PFSK-1 (cell line): ENCODE measurements around the gene GP1BB.

Experiments used
- FOXP2 ChIP-seq: optimal IDR thresholded peaks from 2 replicates; pipeline ENCODE3; 2011; ENCODE audit warnings: borderline replicate concordance, control low read depth, inconsistent platforms; ENCODE audit not compliant: insufficient read depth; ENCODE audit errors: extremely low read length, extremely low read depth
- POLR2AphosphoS5 ChIP-seq: IDR thresholded peaks from 2 replicates; pipeline ENCODE4 v1.6.1; 2012; ENCODE audit warnings: low read depth, mild to moderate bottlenecking, control low read depth, low read length, moderate library complexity
- REST ChIP-seq, 2 experiments: IDR thresholded peaks; 2 replicates each; pipeline versions ENCODE4 v1.6.1 to v1.8.0; 2011 to 2012; ENCODE audit warnings: low read depth in 2 of 2, low read length in 2 of 2, control low read depth in 1 of 2, inconsistent platforms in 1 of 2, mild to moderate bottlenecking in 1 of 2, moderate library complexity in 1 of 2; ENCODE audit not compliant: insufficient read depth in 1 of 2
- SIN3A ChIP-seq: IDR thresholded peaks from 2 replicates; pipeline ENCODE4 v1.6.1; 2012; ENCODE audit warnings: mild to moderate bottlenecking, low read length, moderate library complexity, borderline replicate concordance; ENCODE audit not compliant: insufficient read depth
- TAF1 ChIP-seq: IDR thresholded peaks from 2 replicates; pipeline ENCODE4 v1.6.1; 2012; ENCODE audit warnings: low read length, control low read depth, borderline replicate concordance; ENCODE audit not compliant: insufficient read depth

The GP1BB gene

GRCh38 chr22:19693581-19693980 is 29.8 kb upstream of the GP1BB start:
- no peak for TF ChIP-seq SIN3A
- no peak for TF ChIP-seq REST (IDR thresholded peaks at IDR 0.05; ENCODE audit: insufficient read depth in 1 of 2, low read depth in 2 of 2, low read length in 2 of 2)
- no peak for TF ChIP-seq TAF1
- no peak for TF ChIP-seq FOXP2
- TF ChIP-seq POLR2AphosphoS5, result no peak

- TF ChIP-seq FOXP2, result no peak
- no peak for TF ChIP-seq REST (IDR thresholded peaks at IDR 0.05; ENCODE audit: insufficient read depth in 1 of 2, low read depth in 2 of 2, low read length in 2 of 2)
- TF ChIP-seq SIN3A, result no peak
- no peak for TF ChIP-seq TAF1
- TF ChIP-seq POLR2AphosphoS5, result no peak
Observed at GRCh38 chr22:19693981-19694670, 29.2 kb upstream of the GP1BB start.

GRCh38 chr22:19694696-19695095 is 28.6 kb upstream of the GP1BB start:
- TF ChIP-seq SIN3A (no peak), FOXP2 (no peak), POLR2AphosphoS5 (no peak), TAF1 (no peak)

- TF ChIP-seq SIN3A (no peak), REST (IDR thresholded peaks at IDR 0.05; ENCODE audit: insufficient read depth in 1 of 2, low read depth in 2 of 2, low read length in 2 of 2) (no peak), POLR2AphosphoS5 (no peak), FOXP2 (no peak), TAF1 (no peak)
Observed at GRCh38 chr22:19696504-19697276, 26.6 kb upstream of the GP1BB start.

- no peak for TF ChIP-seq TAF1
- TF ChIP-seq FOXP2, result no peak
- TF ChIP-seq REST (IDR thresholded peaks at IDR 0.05; ENCODE audit: insufficient read depth in 1 of 2, low read depth in 2 of 2, low read length in 2 of 2), result no peak
- no peak for TF ChIP-seq POLR2AphosphoS5
- TF ChIP-seq SIN3A, result no peak
Observed at GRCh38 chr22:19700790-19701419, 22.4 kb upstream of the GP1BB start.
